Kidney epithelial cell (primary cell): ENCODE data around the gene ZFHX3. TPM values are rescaled to one million over a fixed set of nuclear protein-coding genes. Genes with fewer than 3 reads are reported as not detected.

Experiments used
- DNase-seq: peaks from one replicate; pipeline ENCODE4 v3.0.0-alpha.2; 2010; ENCODE audit warnings: low read depth
- H3K27me3 ChIP-seq: 2 replicates; pipeline ENCODE4 v1.6.0; 2011; ENCODE audit warnings: low read length; ENCODE audit not compliant: control insufficient read depth, insufficient read depth
- H3K36me3 ChIP-seq: 2 replicates; pipeline ENCODE4 v1.5.1; 2011; ENCODE audit warnings: low read length; ENCODE audit not compliant: control insufficient read depth, insufficient read depth
- H3K4me3 ChIP-seq: 2 replicates; pipeline ENCODE4 v1.5.1; 2011; ENCODE audit warnings: low read depth, mild to moderate bottlenecking, control low read depth, low read length
- total RNA-seq: library from RNA; depleted of rRNA; stranded (reverse); fragments of >200 nt; gene quantifications from 2 replicates; pipeline ENCODE4 v1.2.3, GENCODE V29; 2015
- TF ChIP-seq, protein P1 (sequence below): IDR thresholded peaks from 2 replicates; pipeline ENCODE4 v1.5.1; 2011; ENCODE audit warnings: mild to moderate bottlenecking, moderate library complexity, low read length, control low read depth, inconsistent platforms; ENCODE audit not compliant: insufficient read depth, poor library complexity, severe bottlenecking

The ZFHX3 gene
- total RNA-seq, 1 donor from 2014 or later = 19.9 TPM

DNA sequence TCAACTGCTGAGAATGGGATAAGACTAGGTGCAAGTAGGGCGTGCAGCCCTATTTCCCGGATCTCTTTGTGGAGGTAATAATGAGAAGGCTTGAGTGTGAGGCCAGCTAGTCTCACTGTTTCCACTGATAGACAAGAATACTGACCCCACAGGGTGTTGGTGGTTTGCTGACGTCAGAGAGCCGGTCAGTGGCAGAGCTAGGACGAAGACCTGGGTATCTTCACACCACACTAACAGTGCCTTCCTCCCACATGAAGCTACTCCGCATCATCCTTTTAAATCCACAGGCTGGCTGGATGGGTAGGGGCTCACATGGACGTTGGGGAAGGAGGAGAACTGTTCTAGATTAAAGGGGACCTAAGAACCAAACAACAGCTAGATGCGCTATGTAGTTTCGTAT lies 68.0 kb downstream of the ZFHX3 start:
- TF ChIP-seq, protein P1, sequence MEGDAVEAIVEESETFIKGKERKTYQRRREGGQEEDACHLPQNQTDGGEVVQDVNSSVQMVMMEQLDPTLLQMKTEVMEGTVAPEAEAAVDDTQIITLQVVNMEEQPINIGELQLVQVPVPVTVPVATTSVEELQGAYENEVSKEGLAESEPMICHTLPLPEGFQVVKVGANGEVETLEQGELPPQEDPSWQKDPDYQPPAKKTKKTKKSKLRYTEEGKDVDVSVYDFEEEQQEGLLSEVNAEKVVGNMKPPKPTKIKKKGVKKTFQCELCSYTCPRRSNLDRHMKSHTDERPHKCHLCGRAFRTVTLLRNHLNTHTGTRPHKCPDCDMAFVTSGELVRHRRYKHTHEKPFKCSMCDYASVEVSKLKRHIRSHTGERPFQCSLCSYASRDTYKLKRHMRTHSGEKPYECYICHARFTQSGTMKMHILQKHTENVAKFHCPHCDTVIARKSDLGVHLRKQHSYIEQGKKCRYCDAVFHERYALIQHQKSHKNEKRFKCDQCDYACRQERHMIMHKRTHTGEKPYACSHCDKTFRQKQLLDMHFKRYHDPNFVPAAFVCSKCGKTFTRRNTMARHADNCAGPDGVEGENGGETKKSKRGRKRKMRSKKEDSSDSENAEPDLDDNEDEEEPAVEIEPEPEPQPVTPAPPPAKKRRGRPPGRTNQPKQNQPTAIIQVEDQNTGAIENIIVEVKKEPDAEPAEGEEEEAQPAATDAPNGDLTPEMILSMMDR = no peak
- DNase-seq = no peak
- H3K36me3 ChIP-seq = no peaks in the 10 kb centered on the region
- H3K27me3 ChIP-seq = no peaks in the 10 kb centered on the region
- H3K4me3 ChIP-seq = no peak overlapping the region

GRCh38 chr16:72978212-72978611 lies 69.7 kb downstream of the ZFHX3 start:
- DNase-seq = no peak
- Histone ChIP-seq H3K4me3 (no peak overlapping the region), H3K36me3 (no peaks in the 10 kb centered on the region), H3K27me3 (no peaks in the 10 kb centered on the region)
- TF ChIP-seq, protein P1 = no peak

- Histone ChIP-seq H3K4me3 (no peak overlapping the region), H3K36me3 (no peaks in the 10 kb centered on the region), H3K27me3 (no peaks in the 10 kb centered on the region)
- no peak for DNase-seq
- TF ChIP-seq, protein P1 = no peak
Observed at GRCh38 chr16:72977127-72977526, 70.8 kb downstream of the ZFHX3 start.

GRCh38 chr16:72976438-72977064 lies 71.4 kb downstream of the ZFHX3 start:
- Histone ChIP-seq H3K36me3 (no peaks in the 10 kb centered on the region), H3K4me3 (no peak overlapping the region), H3K27me3 (no peaks in the 10 kb centered on the region)
- TF ChIP-seq, protein P1 = no peak
- DNase-seq = no peak

GRCh38 chr16:72975809-72976437 lies 72.0 kb downstream of the ZFHX3 start:
- TF ChIP-seq, protein P1 = no peak
- no peak overlapping the region for H3K4me3 ChIP-seq
- H3K27me3 ChIP-seq = no peaks in the 10 kb centered on the region
- DNase-seq = no peak
- no peaks in the 10 kb centered on the region for H3K36me3 ChIP-seq
